ENCODE data around the gene C1orf94. TPM values are rescaled to one million over a fixed set of nuclear protein-coding genes. Genes with fewer than 3 reads are reported as not detected.

Gene C1orf94
- total and polyA plus RNA-seq, 10 of the 15 experiments (the other 5 are each of a cell fraction or from before 2014, with no cell fraction given): not detected

- in situ Hi-C loops (cut with MboI) (no loop called here), intact Hi-C loops (cut with micrococcal nuclease; ENCODE audit: unreplicated experiment) (no loop called here)
- RAD21 ChIA-PET (ENCODE audit: unreplicated experiment): no interaction called here
- Histone ChIP-seq H3K79me2 (ENCODE audit: control insufficient read depth, insufficient read depth, low read length) (no peaks in the 10 kb centered on the region), H3K4me1 (ENCODE audit: control insufficient read depth, insufficient read depth, low read length) (no peaks in the 10 kb centered on the region), H3K4me3 (no peak overlapping the region), H3K9me3 (replicated peaks; ENCODE audit: control insufficient read depth, insufficient read depth, low read length) (no peaks in the 10 kb centered on the region), H3K27me3 (replicated peaks in 1 of 2; ENCODE audit: control insufficient read depth in 2 of 2, insufficient read depth in 2 of 2, low read length in 1 of 2) (no peaks in the 10 kb centered on the region; a peak in 1 of 4 replicates), H3K4me2 (ENCODE audit: control insufficient read depth, insufficient read depth) (no peak overlapping the region), H2AFZ (ENCODE audit: control insufficient read depth, low read depth, low read length) (no peak overlapping the region), H4K20me1 (ENCODE audit: control insufficient read depth, insufficient read depth) (no peaks in the 10 kb centered on the region), H3K36me3 (ENCODE audit: control insufficient read depth in 2 of 2, insufficient read depth in 2 of 2, low read length in 1 of 2) (no peaks in the 10 kb centered on the region), H3K27ac (ENCODE audit: control insufficient read depth, insufficient read depth) (no peak overlapping the region), H3K9ac (ENCODE audit: control insufficient read depth, insufficient read depth, low read length) (no peak overlapping the region)
- CTCF ChIA-PET: no interaction called here
- BruUV-seq (replicated peaks): no TSS peak
- DNase-seq (ENCODE audit: low read depth, low spot score) (no peak), ATAC-seq (no peak), FAIRE-seq (no peak)
- 53% methylated on average over 1 of the region's 1 CpG for WGBS (ENCODE audit: insufficient coverage, insufficient replicate concordance, low lambda C conversion rate, missing lambda C conversion rate)
- SMC1A ChIA-PET (ENCODE audit: uncharacterized antibody, unreplicated experiment): no interaction called here
- POLR2A ChIA-PET: no interaction called here
- TF ChIP-seq TCF7 (IDR thresholded peaks at IDR 0.05; ENCODE audit: borderline replicate concordance) (no peak), FOS (IDR thresholded peaks at IDR 0.05; ENCODE audit: borderline replicate concordance, extremely low read depth, insufficient read length) (no peak), USF1 (IDR thresholded peaks at IDR 0.05; ENCODE audit: borderline replicate concordance, extremely low read length, insufficient read depth, low read depth, low read length) (no peak), ETV6 (conservative IDR thresholded peaks at IDR 0.05 in 1 of 2, IDR thresholded peaks at IDR 0.05 in 1 of 2; ENCODE audit: borderline replicate concordance in 1 of 2, low read depth in 1 of 2) (no peak), LARP7 (IDR thresholded peaks at IDR 0.05) (no peak), ZBTB11 (CRISPR knock-in tag; IDR thresholded peaks at IDR 0.05) (no peak), EGR1 (IDR thresholded peaks at IDR 0.05; ENCODE audit: borderline replicate concordance in 1 of 2, low read depth in 2 of 2, low read length in 2 of 2) (no peak), MTA2 (IDR thresholded peaks at IDR 0.05; ENCODE audit: low read depth) (no peak), E2F4 (IDR thresholded peaks at IDR 0.05; ENCODE audit: low read depth, low read length) (no peak), RELA (IDR thresholded peaks at IDR 0.05; ENCODE audit: borderline replicate concordance, partially characterized antibody) (no peak), RCOR1 (conservative IDR thresholded peaks at IDR 0.05; ENCODE audit: low read depth, low read length) (no peak), MTA3 (IDR thresholded peaks at IDR 0.05; ENCODE audit: borderline replicate concordance, low read length) (no peak), USF2 (IDR thresholded peaks at IDR 0.05; ENCODE audit: borderline replicate concordance, low read depth, low read length) (no peak), POLR2AphosphoS2 (IDR thresholded peaks at IDR 0.05; ENCODE audit: low read depth, low read length) (no peak), IRF5 (IDR thresholded peaks at IDR 0.05; ENCODE audit: borderline replicate concordance) (no peak), NFXL1 (IDR thresholded peaks at IDR 0.05; ENCODE audit: borderline replicate concordance) (no peak), NFYB (IDR thresholded peaks at IDR 0.05; ENCODE audit: insufficient read depth, low read depth, low read length) (no peak)
Observed at GRCh38 chr1:34231441-34231840, 54.7 kb downstream of the C1orf94 start.

Data from GM12878 (cell line).